Right atrium auricular region (tissue), 2 donors: ENCODE results near the gene FHIT. TPM values are rescaled to one million over a fixed set of nuclear protein-coding genes. Genes with fewer than 3 reads are reported as not detected.

Experiments used
- DNase-seq: peaks from one replicate; pipeline ENCODE4 v3.0.0-alpha.2; 2019; ENCODE audit warnings: low spot score
- H3K27ac ChIP-seq, 2 donors: fragments of 200-600 bp; sonication (generic); 1 replicate in 1 of 2; 2 replicates in 1 of 2; pipeline ENCODE4 v1.5.1; 2016 to 2019
- H3K27me3 ChIP-seq, 2 donors: fragments of 200-600 bp; sonication (generic); one replicate each; pipeline versions ENCODE4 v1.5.1 to v1.6.0; 2017 to 2019
- H3K36me3 ChIP-seq: fragments of 200-600 bp; sonication (generic); one replicate; pipeline ENCODE4 v1.5.1; 2016
- H3K4me1 ChIP-seq, 2 donors: fragments of 200-600 bp; sonication (generic); one replicate each; pipeline versions ENCODE4 v1.5.1 to v1.6.0; 2017 to 2019
- H3K4me3 ChIP-seq, 2 donors: fragments of 200-600 bp; sonication (generic); 1 replicate in 1 of 2; 2 replicates in 1 of 2; pipeline ENCODE4 v1.5.1; 2017 to 2019; ENCODE audit warnings: mild to moderate bottlenecking in 1 of 2, moderate library complexity in 1 of 2
- H3K9me3 ChIP-seq, 2 donors: fragments of 200-600 bp; sonication (generic); one replicate each; pipeline ENCODE4 v1.5.1; 2019
- total RNA-seq, 2 donors: library from RNA; depleted of rRNA; stranded (reverse); fragments of >200 nt; gene quantifications; one replicate each; pipeline ENCODE4 v1.1.0, GENCODE V29; 2016
- TF ChIP-seq, protein P1 (sequence below), 2 donors: fragments of 200-600 bp; sonication (generic); IDR thresholded peaks; one replicate each; pipeline ENCODE4 v1.5.1; 2019; ENCODE audit warnings: antibody characterized with exemption in 2 of 2

The FHIT gene
- total RNA-seq, 2 donors from 2014 or later = 10.4 to 11.0 TPM

DNA sequence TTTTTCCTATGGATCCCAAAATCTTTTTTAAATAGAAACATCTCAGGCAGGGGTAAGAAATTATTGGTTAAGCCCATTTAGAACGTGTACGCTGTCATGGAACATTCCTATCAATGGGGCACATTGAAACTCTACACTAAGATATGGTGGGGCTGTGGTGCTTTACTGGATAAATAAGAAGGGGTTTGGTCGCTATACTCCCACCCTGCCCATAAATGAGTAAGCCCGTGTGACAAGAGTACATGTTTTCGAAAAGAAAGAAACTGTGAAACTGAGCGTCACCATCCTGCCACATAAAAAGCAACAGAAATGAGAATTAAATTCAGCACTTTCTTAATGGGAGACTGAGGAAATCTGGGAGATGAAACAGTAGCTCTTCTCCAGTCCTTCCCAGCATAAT, 1271.7 kb downstream of the FHIT start:
- Histone ChIP-seq H3K27me3 (no peaks in the 10 kb centered on the region), H3K27ac (no peak overlapping the region), H3K4me1 (no peaks in the 10 kb centered on the region), H3K4me3 (no peak overlapping the region), H3K9me3 (no peaks in the 10 kb centered on the region), H3K36me3 (no peaks in the 10 kb centered on the region)
- TF ChIP-seq, protein P1, sequence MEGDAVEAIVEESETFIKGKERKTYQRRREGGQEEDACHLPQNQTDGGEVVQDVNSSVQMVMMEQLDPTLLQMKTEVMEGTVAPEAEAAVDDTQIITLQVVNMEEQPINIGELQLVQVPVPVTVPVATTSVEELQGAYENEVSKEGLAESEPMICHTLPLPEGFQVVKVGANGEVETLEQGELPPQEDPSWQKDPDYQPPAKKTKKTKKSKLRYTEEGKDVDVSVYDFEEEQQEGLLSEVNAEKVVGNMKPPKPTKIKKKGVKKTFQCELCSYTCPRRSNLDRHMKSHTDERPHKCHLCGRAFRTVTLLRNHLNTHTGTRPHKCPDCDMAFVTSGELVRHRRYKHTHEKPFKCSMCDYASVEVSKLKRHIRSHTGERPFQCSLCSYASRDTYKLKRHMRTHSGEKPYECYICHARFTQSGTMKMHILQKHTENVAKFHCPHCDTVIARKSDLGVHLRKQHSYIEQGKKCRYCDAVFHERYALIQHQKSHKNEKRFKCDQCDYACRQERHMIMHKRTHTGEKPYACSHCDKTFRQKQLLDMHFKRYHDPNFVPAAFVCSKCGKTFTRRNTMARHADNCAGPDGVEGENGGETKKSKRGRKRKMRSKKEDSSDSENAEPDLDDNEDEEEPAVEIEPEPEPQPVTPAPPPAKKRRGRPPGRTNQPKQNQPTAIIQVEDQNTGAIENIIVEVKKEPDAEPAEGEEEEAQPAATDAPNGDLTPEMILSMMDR (IDR thresholded peaks at IDR 0.05) = no peak
- DNase-seq = no peak

DNA sequence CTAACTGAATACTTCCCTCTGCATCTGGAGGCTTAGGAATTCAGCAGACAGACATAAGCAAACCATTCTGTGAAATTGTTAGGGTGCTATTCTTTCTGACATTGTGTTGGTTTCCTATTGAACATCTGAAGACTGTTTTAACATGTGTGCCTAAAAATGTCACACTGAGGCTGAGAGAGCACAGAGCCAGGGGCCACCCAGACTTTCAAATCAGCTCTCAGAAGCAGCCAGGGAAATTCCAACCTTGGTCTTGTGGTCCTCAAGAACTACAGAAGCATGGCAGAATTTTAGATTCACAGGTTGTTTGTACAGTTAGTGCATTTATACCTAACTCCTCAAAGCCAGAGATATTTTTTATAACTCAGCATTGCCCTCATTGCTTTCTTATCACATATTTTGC, 1272.3 kb downstream of the FHIT start:
- no peaks in the 10 kb centered on the region for H3K9me3 ChIP-seq
- TF ChIP-seq, protein P1 (IDR thresholded peaks at IDR 0.05) = no peak
- no peaks in the 10 kb centered on the region for H3K36me3 ChIP-seq
- H3K4me1 ChIP-seq = no peaks in the 10 kb centered on the region
- no peaks in the 10 kb centered on the region for H3K27me3 ChIP-seq
- no peak overlapping the region for H3K27ac ChIP-seq
- DNase-seq = no peak
- no peak overlapping the region for H3K4me3 ChIP-seq

DNA sequence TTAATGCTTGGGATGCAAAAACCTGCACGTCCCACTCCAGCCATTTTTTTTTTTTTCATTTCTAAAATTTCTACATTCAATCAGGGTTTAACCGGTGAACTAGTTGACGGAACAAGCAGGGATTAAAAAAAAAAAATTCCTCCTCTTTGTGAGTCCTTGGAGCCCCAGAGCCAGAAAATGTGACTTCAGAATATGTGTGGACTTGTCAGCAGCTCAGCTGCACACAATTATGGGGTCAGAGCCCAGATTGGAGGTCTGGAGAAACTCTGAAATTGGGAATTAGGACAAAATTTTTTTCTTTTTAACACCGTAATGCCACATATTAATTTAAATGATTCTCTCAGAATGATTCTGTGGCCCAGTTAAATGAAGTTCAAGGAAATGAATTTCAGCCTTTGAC, 1280.5 kb downstream of the FHIT start:
- Histone ChIP-seq H3K4me1 (no peaks in the 10 kb centered on the region), H3K4me3 (no peak overlapping the region), H3K27ac (no peak overlapping the region), H3K9me3 (no peaks in the 10 kb centered on the region), H3K27me3 (no peaks in the 10 kb centered on the region), H3K36me3 (no peaks in the 10 kb centered on the region)
- no peak for DNase-seq
- TF ChIP-seq, protein P1 (IDR thresholded peaks at IDR 0.05) = no peak

DNA sequence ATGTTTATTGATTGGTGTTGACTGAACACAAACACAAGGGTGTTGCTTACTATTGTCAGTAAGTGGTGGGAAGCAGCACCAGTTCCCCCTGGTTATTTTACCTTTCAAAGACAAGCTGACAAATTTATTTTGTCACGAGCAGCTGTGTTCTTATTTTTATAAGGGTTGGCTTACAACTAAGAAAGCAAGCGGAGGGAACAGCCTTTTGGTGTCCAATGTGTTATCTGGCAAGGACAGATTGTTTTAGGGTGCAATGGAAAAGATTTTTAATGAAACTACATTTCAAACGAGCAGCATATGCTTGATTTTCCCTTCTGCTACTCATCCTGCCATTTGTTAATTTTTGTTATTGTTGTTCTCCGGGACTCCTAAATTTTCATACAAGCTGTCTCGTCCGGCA, 1280.9 kb downstream of the FHIT start:
- Histone ChIP-seq H3K36me3 (no peaks in the 10 kb centered on the region), H3K4me1 (no peaks in the 10 kb centered on the region), H3K4me3 (no peak overlapping the region), H3K27me3 (no peaks in the 10 kb centered on the region), H3K9me3 (no peaks in the 10 kb centered on the region), H3K27ac (no peak overlapping the region)
- TF ChIP-seq, protein P1 (IDR thresholded peaks at IDR 0.05) = no peak
- no peak for DNase-seq

DNA sequence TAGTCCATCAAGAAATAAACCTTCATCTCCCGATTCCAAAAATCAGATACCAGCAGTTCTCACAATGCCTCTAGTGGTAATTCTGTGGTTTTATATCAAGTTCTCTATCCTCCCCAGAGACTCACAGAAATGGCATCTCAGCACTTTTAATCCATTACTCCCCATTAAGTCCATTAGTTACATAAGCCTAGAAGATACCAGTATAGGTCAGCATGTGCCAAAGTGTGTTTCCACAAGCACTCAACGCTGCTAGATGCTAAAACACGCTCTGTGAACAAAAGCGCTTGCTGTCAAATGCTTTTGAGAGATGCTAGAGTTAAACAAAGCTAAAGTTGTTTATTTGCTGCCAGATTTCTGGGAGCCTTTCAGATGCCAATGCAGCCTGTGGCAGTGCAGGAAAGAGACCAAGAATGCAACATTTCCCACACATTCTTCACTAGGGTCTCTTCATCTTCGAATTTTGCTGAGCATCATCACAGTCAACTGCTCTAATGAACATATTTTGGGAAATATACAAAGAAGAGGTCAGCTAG, 1282.7 kb downstream of the FHIT start:
- H3K4me1 ChIP-seq = no peaks in the 10 kb centered on the region
- H3K27me3 ChIP-seq = no peaks in the 10 kb centered on the region
- H3K27ac ChIP-seq = no peak overlapping the region
- TF ChIP-seq, protein P1 (IDR thresholded peaks at IDR 0.05) = no peak
- H3K4me3 ChIP-seq = no peak overlapping the region
- DNase-seq = no peak
- no peaks in the 10 kb centered on the region for H3K36me3 ChIP-seq
- no peaks in the 10 kb centered on the region for H3K9me3 ChIP-seq

- TF ChIP-seq, protein P1 (IDR thresholded peaks at IDR 0.05) = no peak
- no peak overlapping the region for H3K4me3 ChIP-seq
- H3K27ac ChIP-seq = no peak overlapping the region
- no peaks in the 10 kb centered on the region for H3K27me3 ChIP-seq
- DNase-seq = no peak
- H3K9me3 ChIP-seq = peaks cover 0 to 4% of the 10 kb centered on the region in 2 donors
- H3K4me1 ChIP-seq = no peaks in the 10 kb centered on the region
- H3K36me3 ChIP-seq = no peaks in the 10 kb centered on the region
These were observed 1287.6 kb downstream of the FHIT start for GRCh38 chr3:59963676-59964075.
